ENCODE data around the gene COX7A1. TPM values are rescaled to one million over a fixed set of nuclear protein-coding genes. Genes with fewer than 3 reads are reported as not detected.

The COX7A1 gene
- total and polyA plus RNA-seq, 10 of the 15 experiments (the other 5 are each of a cell fraction or from before 2014, with no cell fraction given) = not detected

DNA sequence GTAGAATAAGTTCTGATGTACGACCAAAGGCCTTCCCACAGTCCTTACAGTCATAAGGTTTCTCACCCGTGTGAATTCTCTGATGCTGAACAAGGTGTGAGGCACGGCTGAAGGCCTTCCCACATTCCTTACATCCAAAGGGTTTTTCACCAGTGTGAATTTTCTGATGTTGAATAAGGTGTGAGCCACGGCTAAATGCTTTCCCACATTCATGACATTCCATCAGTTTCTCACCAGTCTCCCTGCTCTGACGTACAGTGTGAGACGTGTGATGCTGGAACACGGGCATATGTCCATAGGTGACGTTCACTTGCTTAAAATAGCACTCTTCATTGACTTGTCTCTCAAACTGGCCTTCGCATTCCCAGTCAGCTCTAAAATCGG is 31.0 kb upstream of the COX7A1 start:
- H2AFZ ChIP-seq (ENCODE audit: control insufficient read depth, low read depth, low read length) = no peak overlapping the region
- peaks cover 0 to 3% of the 10 kb centered on the region in 2 experiments; a peak in 1 of 4 replicates for H3K36me3 ChIP-seq (ENCODE audit: control insufficient read depth in 2 of 2, insufficient read depth in 2 of 2, low read length in 1 of 2)
- no peak for FAIRE-seq
- BruUV-seq (replicated peaks) = no TSS peak
- H3K9me3 ChIP-seq (replicated peaks; ENCODE audit: control insufficient read depth, insufficient read depth, low read length) = no peaks in the 10 kb centered on the region
- no peaks in the 10 kb centered on the region for H3K4me1 ChIP-seq (ENCODE audit: control insufficient read depth, insufficient read depth, low read length)
- H3K9ac ChIP-seq (ENCODE audit: control insufficient read depth, insufficient read depth, low read length) = no peak overlapping the region
- H4K20me1 ChIP-seq (ENCODE audit: control insufficient read depth, insufficient read depth) = no peaks in the 10 kb centered on the region
- RAD21 ChIA-PET (ENCODE audit: unreplicated experiment) = no interaction called here
- H3K4me3 ChIP-seq = no peak overlapping the region
- no peaks in the 10 kb centered on the region for H3K27me3 ChIP-seq (replicated peaks in 1 of 2; ENCODE audit: control insufficient read depth in 2 of 2, insufficient read depth in 2 of 2, low read length in 1 of 2)
- no peak overlapping the region for H3K4me2 ChIP-seq (ENCODE audit: control insufficient read depth, insufficient read depth)
- DNase-seq (ENCODE audit: low read depth, low spot score) = no peak
- TF ChIP-seq ZNF24 (IDR thresholded peaks at IDR 0.05) = peak; percentile 4; the same call in 1 of the 2 replicates
- TF ChIP-seq, protein P1, sequence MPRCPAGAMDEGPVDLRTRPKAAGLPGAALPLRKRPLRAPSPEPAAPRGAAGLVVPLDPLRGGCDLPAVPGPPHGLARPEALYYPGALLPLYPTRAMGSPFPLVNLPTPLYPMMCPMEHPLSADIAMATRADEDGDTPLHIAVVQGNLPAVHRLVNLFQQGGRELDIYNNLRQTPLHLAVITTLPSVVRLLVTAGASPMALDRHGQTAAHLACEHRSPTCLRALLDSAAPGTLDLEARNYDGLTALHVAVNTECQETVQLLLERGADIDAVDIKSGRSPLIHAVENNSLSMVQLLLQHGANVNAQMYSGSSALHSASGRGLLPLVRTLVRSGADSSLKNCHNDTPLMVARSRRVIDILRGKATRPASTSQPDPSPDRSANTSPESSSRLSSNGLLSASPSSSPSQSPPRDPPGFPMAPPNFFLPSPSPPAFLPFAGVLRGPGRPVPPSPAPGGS (IDR thresholded peaks at IDR 0.05; ENCODE audit: borderline replicate concordance, insufficient read depth, low read depth, low read length, poor library complexity, severe bottlenecking) = no peak
- TF ChIP-seq ATF7 (IDR thresholded peaks at IDR 0.05; ENCODE audit: low read depth) = no peak
- no peak for TF ChIP-seq ZBED1 (IDR thresholded peaks at IDR 0.05; ENCODE audit: borderline replicate concordance)
- TF ChIP-seq, protein P2, sequence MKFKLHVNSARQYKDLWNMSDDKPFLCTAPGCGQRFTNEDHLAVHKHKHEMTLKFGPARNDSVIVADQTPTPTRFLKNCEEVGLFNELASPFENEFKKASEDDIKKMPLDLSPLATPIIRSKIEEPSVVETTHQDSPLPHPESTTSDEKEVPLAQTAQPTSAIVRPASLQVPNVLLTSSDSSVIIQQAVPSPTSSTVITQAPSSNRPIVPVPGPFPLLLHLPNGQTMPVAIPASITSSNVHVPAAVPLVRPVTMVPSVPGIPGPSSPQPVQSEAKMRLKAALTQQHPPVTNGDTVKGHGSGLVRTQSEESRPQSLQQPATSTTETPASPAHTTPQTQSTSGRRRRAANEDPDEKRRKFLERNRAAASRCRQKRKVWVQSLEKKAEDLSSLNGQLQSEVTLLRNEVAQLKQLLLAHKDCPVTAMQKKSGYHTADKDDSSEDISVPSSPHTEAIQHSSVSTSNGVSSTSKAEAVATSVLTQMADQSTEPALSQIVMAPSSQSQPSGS (IDR thresholded peaks at IDR 0.05; ENCODE audit: low read length) = no peak
- ATAC-seq = no peak
- SMC1A ChIA-PET (ENCODE audit: uncharacterized antibody, unreplicated experiment) = no interaction called here
- in situ Hi-C loops (cut with MboI) (no loop called here), intact Hi-C loops (cut with micrococcal nuclease; ENCODE audit: unreplicated experiment) (no loop called here)
- H3K27ac ChIP-seq (ENCODE audit: control insufficient read depth, insufficient read depth) = no peak overlapping the region
- POLR2A ChIA-PET = no interaction called here
- 89% methylated on average over 10 of the region's 10 CpGs for WGBS (ENCODE audit: insufficient coverage, insufficient replicate concordance, low lambda C conversion rate, missing lambda C conversion rate)
- CTCF ChIA-PET = no interaction called here
- H3K79me2 ChIP-seq (ENCODE audit: control insufficient read depth, insufficient read depth, low read length) = no peaks in the 10 kb centered on the region

Measured in GM12878 (cell line).